Chondrocyte (in vitro differentiated cells): ENCODE results near the gene CASD1. TPM values are rescaled to one million over a fixed set of nuclear protein-coding genes. Genes with fewer than 3 reads are reported as not detected.

Source experiments
- DNase-seq: peaks from one replicate; pipeline ENCODE4 v3.0.0; 2021; ENCODE audit warnings: mixed read lengths, low spot score
- H3K27ac Mint-ChIP-seq: one replicate; pipeline ENCODE4 v1.8.0; 2021; ENCODE audit warnings: mild to moderate bottlenecking, moderate library complexity, mixed read lengths; ENCODE audit not compliant: unreplicated experiment
- H3K27me3 Mint-ChIP-seq: 2 replicates; pipeline ENCODE4 v1.8.0; 2021; ENCODE audit warnings: low read depth, mixed read lengths
- H3K36me3 Mint-ChIP-seq: 2 replicates; pipeline ENCODE4 v1.8.0; 2021; ENCODE audit warnings: low read depth, mixed read lengths
- H3K4me1 Mint-ChIP-seq: 2 replicates; pipeline ENCODE4 v1.8.0; 2021; ENCODE audit warnings: low read depth, mild to moderate bottlenecking, mixed read lengths
- H3K4me3 Mint-ChIP-seq: one replicate; pipeline ENCODE4 v1.8.0; 2021; ENCODE audit warnings: mild to moderate bottlenecking, moderate library complexity, mixed read lengths; ENCODE audit not compliant: unreplicated experiment
- H3K9me3 Mint-ChIP-seq: 2 replicates; pipeline ENCODE4 v1.8.0; 2021; ENCODE audit warnings: low read depth, mixed read lengths
- CTCF ChIP-seq: fragments of 200-600 bp; sonication (generic); IDR thresholded peaks from 2 replicates; pipeline ENCODE4 v1.5.0; 2021; ENCODE audit warnings: antibody characterized with exemption, mild to moderate bottlenecking, moderate library complexity
- total RNA-seq: library from RNA; stranded (reverse); gene quantifications from 3 replicates; pipeline ENCODE4 v1.2.1, GENCODE V29; 2021

CASD1 gene
- total RNA-seq, 1 donor from 2014 or later: 10.9 TPM

GRCh38 chr7:94486216-94486615 is 23.4 kb upstream of the CASD1 start:
- no peaks in the 10 kb centered on the region for H3K36me3 Mint-ChIP-seq
- H3K4me3 Mint-ChIP-seq: no peak overlapping the region
- TF ChIP-seq CTCF: no peak
- peaks cover 1% of the 10 kb centered on the region for H3K9me3 Mint-ChIP-seq
- no peak overlapping the region for H3K27ac Mint-ChIP-seq
- H3K4me1 Mint-ChIP-seq: no peaks in the 10 kb centered on the region
- no peaks in the 10 kb centered on the region for H3K27me3 Mint-ChIP-seq
- no peak for DNase-seq

- TF ChIP-seq CTCF: no peak
- H3K4me3 Mint-ChIP-seq: no peak overlapping the region
- no peaks in the 10 kb centered on the region for H3K4me1 Mint-ChIP-seq
- peaks cover 5% of the 10 kb centered on the region for H3K9me3 Mint-ChIP-seq
- DNase-seq: no peak
- H3K36me3 Mint-ChIP-seq: no peaks in the 10 kb centered on the region
- no peak overlapping the region for H3K27ac Mint-ChIP-seq
- H3K27me3 Mint-ChIP-seq: no peaks in the 10 kb centered on the region
These were observed 18.2 kb upstream of the CASD1 start for GRCh38 chr7:94491410-94491809.

- Mint-ChIP-seq H3K9me3 (peaks cover 11% of the 10 kb centered on the region), H3K4me3 (no peak overlapping the region), H3K27me3 (no peaks in the 10 kb centered on the region), H3K27ac (no peak overlapping the region), H3K36me3 (no peaks in the 10 kb centered on the region), H3K4me1 (no peaks in the 10 kb centered on the region)
- DNase-seq: no peak
- no peak for TF ChIP-seq CTCF
These were observed 17.0 kb upstream of the CASD1 start for GRCh38 chr7:94492601-94493000.

GRCh38 chr7:94497874-94498670 is 11.5 kb upstream of the CASD1 start:
- H3K27me3 Mint-ChIP-seq: no peaks in the 10 kb centered on the region
- peaks cover 10% of the 10 kb centered on the region for H3K9me3 Mint-ChIP-seq
- no peaks in the 10 kb centered on the region for H3K36me3 Mint-ChIP-seq

GRCh38 chr7:94498918-94499317 is 10.7 kb upstream of the CASD1 start:
- Mint-ChIP-seq H3K4me1 (no peaks in the 10 kb centered on the region), H3K4me3 (no peak overlapping the region), H3K9me3 (peaks cover 10% of the 10 kb centered on the region), H3K36me3 (no peaks in the 10 kb centered on the region), H3K27ac (no peak overlapping the region), H3K27me3 (peaks cover 2% of the 10 kb centered on the region)
- no peak for TF ChIP-seq CTCF
- DNase-seq: no peak

More at GRCh38 chr7:94497874-94498670, 11.5 kb upstream of the CASD1 start:
- no peak overlapping the region for H3K4me3 Mint-ChIP-seq
- DNase-seq: no peak
- H3K27ac Mint-ChIP-seq: no peak overlapping the region
- no peaks in the 10 kb centered on the region for H3K4me1 Mint-ChIP-seq
- TF ChIP-seq CTCF: no peak
